RCC 7860 (cell line): ENCODE measurements around the gene UBL7.
"Not testable (repeated sequence)": the region's sequence is repeated elsewhere in the genome, so short reads cannot be mapped to it uniquely, and the experiment has no call there.

Source experiments
- DNase-seq: peaks from one replicate; pipeline ENCODE4 v3.0.0-alpha.2; 2015; ENCODE audit warnings: low spot score
- FAIRE-seq: peaks from 2 replicates; lab custom pipeline; 2012; peaks lifted over from hg19 to GRCh38; lab: Jason Lieb, UNC

Gene UBL7

GRCh38 chr15:74460871-74461846 is at the start of gene UBL7:
Gene UBL7 (minus strand): TSS chr15:74461160. CDS start chr15:74458867, 2,293 bp downstream.
- FAIRE-seq = peak; percentile 84
- peak; percentile 93 for DNase-seq

- FAIRE-seq (no peak), DNase-seq (no peak)
Observed at GRCh38 chr15:74506515-74506840, 45.5 kb upstream of the UBL7 start.

GRCh38 chr15:74505837-74506514 is 45.0 kb upstream of the UBL7 start:
- no peak for FAIRE-seq

DNA sequence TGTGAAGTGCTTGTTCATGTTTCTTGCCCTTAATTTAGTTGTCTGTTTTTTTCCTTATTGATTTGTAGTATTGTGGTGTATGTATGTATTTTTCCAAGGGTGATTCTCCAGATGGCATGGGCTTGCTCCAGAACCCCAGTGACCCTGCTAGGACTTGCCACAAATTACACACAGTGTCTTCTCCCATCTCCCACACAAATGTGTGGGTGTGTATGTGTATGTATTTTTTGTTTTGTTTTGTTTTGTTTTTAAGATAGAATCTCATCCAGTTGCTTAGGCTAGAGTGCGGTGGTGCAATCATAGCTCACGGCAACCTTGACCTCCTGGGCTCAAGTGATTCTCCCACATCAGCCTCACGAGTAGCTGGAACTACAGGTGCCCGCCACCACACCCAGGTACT is 43.9 kb upstream of the UBL7 start:
- no peak for FAIRE-seq

More at GRCh38 chr15:74505837-74506514, 45.0 kb upstream of the UBL7 start:
- peak; percentile 49 for DNase-seq

DNA sequence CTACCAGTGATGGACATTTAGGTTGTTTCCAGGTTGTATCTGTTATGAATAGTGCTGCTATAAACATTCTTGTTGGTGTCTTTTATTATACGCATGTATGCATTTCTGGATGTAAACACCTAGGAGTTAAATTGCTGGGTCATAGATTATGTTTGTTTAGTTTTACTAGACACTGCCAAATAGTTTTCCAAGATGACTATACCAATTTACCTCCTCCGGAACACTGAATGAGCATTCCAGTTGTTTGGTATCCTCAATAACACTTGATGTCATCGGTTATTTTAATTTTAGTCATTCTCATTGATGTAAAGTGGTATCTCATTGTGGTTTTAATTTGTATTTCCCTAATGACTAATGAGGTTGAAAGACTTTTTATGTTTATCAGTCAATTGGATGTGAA is 43.5 kb upstream of the UBL7 start:
- no peak for DNase-seq
- FAIRE-seq = no peak

More for the DNA sequence above, 43.9 kb upstream of the UBL7 start:
- DNase-seq = no peak

DNA sequence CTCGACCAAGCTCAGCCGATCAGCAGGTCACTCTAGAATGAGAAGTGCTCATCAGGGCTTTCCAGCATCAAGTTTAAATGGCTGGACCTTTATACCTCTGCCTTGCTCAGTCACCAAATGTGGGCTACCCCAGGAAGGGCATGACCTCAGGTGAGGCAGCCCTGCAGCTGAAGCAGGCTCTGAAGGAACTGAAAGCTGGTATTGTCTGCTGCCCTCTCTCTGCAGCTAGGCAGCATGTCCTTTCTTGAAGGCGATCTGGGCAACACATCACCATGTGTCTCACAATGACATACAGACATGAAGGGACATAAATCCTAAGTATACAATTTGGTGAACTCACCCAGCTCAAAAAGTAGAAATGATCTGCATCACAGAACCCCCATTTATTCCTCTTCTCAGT is 41.3 kb upstream of the UBL7 start:
- FAIRE-seq = no peak
- DNase-seq = no peak

- DNase-seq (no peak), FAIRE-seq (no peak)
Observed at GRCh38 chr15:74500401-74500800, 39.4 kb upstream of the UBL7 start.

- DNase-seq (no peak), FAIRE-seq (no peak)
Observed at GRCh38 chr15:74499366-74499765, 38.4 kb upstream of the UBL7 start.

GRCh38 chr15:74497584-74497983 is 36.6 kb upstream of the UBL7 start:
- no peak for DNase-seq
- FAIRE-seq = no peak

GRCh38 chr15:74496648-74497047 is 35.7 kb upstream of the UBL7 start:
- DNase-seq = no peak
- no peak for FAIRE-seq

DNA sequence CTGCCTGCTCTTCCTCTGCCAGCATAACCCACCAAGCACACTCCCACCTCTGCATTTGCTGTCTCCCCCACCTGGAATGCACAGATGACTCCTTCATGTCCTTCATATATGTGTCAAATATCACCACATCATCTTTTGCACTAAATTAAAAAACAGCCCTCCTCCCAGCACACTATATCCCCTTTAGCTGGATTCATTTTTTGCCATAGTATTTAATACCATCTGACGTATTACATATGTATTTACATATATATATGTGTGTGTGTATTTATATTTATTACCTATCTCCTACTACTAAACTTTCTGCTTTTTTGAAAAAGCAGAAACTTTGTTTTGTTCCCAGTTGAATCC is 29.4 kb upstream of the UBL7 start:
- FAIRE-seq = no peak

GRCh38 chr15:74489518-74490338 is 28.8 kb upstream of the UBL7 start:
- DNase-seq (no peak), FAIRE-seq (no peak)

More for the DNA sequence above, 29.4 kb upstream of the UBL7 start:
- DNase-seq = no peak

DNA sequence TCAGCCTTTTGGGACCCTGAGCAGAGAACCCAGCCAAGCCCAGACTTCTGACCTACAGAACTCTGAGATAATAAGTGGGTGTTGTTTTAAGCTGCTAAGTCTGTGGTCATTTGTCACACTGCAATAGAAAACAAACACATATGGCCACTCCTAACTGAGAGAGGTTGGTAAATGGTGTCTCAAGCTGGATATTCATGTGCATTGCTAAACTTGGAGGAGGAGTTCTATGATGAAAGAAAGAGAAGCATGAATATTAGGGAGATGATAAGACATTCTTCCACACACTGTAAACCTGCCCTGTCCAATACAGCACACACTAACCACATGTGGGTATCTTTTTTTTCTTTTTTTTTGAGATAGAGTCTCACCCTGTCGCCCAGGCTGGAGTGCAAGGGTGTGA is 27.8 kb upstream of the UBL7 start:
- DNase-seq (no peak), FAIRE-seq (no peak)

GRCh38 chr15:74482661-74483060 is 21.7 kb upstream of the UBL7 start:
- no peak for DNase-seq

GRCh38 chr15:74480364-74480763 is 19.4 kb upstream of the UBL7 start:
- not testable (repeated sequence) for DNase-seq, FAIRE-seq

More at GRCh38 chr15:74482661-74483060, 21.7 kb upstream of the UBL7 start:
- no peak for FAIRE-seq

- FAIRE-seq = not testable (repeated sequence)
Observed at GRCh38 chr15:74471621-74472020, 10.7 kb upstream of the UBL7 start.

DNA sequence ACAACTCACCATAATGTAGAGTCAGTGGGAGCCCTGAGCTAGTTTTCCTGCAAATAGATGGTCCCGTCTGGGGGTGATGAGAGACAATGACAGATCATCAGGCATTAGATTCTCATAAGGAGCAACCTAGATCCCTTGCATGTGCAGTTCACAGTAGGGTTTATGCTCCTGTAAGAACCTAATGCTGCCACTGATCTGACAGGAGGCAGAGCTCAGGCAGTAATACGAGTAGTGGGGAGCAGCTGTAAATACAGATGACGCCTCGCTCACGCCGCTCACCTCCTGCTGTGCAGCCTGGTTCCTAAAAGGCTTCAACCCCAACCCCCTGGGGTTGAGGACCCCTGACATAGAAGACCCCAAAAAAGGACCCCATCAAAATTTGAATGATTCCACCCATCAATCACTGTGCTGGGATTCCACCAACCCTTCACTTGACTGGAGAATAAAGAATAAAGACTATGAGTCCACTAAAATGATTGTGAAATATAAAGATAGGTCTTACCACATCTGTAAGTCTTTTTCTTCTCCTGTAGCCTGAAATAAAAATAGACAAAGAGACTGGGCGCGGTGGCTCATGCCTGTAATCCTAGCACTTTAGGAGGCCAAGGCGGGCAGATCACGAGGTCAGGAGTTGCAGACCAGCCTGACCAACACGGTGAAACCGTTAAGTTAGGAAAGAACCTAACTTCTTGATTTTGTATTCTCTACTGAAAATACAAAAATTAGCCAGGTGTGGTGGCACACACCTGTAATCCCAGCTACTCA is 9.9 kb upstream of the UBL7 start:
- no peak for FAIRE-seq
- no peak for DNase-seq

More at GRCh38 chr15:74471621-74472020, 10.7 kb upstream of the UBL7 start:
- not testable (repeated sequence) for DNase-seq

- FAIRE-seq (no peak), DNase-seq (no peak)
Observed at GRCh38 chr15:74468341-74469032, 7.5 kb upstream of the UBL7 start.

- FAIRE-seq (no peak), DNase-seq (no peak)
Observed at GRCh38 chr15:74466570-74466969, 5.6 kb upstream of the UBL7 start.

DNA sequence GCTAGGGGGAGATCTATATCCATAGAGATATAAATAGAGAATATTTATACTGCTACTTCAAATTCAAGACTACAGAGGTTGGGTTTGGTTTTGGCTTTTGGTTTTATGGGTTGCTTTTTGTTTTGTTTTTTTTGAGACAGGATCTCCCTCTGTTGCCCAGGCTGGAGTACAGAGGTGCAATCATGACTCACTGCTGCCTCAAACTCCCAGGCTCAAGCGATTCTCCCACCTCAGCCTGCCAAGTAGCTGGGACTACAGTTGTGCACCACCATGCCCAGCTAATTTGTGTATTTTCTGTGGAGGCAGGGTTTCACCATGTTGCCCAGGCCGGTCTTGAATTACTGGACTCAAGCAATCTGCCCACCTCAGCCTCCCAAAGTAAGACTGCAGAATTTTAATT is 3.9 kb upstream of the UBL7 start:
- no peak for FAIRE-seq
- DNase-seq = no peak
